ENCODE data around the gene CFAP73.

GRCh38 chr12:113112043-113112899, 37.3 kb upstream of the CFAP73 start:
- TF ChIP-seq CTCF (IDR thresholded peaks at IDR 0.05) = no peak
- TF ChIP-seq POLR2A (IDR thresholded peaks at IDR 0.05) = no peak

All from body of pancreas (tissue), 4 donors.